Measurements from ENCODE around the gene NEURL1B.

NEURL1B gene

DNA sequence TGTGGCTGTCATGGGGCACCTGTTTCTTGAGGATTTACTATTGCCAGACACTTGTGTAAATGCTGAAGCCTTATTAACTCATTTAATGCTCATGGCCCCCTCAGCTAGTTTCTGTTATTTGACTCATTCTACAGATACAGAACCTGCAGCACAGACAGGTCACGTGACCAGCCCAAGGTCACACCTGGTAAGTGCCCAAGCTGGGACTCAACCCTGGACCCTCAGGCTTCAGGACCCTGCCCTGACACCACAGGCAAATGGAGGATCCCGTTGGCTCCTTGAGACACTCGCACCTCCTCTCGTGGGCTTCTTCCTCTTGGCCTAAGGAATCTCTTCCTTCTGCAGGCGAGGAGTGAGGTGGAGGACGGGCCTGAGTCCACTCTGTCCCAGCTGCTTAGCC lies 10.6 kb upstream of the NEURL1B start:
- TF ChIP-seq CTCF (IDR thresholded peaks at IDR 0.05; ENCODE audit: extremely low read depth, missing control alignments): no peak
- DNase-seq (ENCODE audit: low spot score): no peak

DNA sequence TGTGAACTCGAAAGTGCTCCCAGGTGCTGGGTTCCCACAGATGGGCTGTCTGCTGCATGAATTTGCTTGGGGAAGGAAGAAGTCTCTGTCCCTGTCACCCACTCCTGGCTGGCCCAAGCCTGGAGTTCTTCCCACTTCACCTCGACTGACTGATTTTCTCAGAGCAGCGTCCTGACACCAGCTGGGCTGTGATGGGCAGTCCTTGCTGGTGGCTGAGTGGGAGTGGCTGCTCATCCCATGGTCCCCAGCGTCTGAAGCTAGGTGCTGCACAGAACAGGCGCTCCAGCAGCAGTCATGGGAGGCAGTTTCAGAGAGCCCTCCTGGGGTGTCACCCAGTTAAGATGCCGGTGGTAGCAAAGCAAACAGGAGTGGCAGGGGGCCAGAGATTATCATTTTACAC lies 10.1 kb upstream of the NEURL1B start:
- DNase-seq (ENCODE audit: low spot score): no peak
- no peak for TF ChIP-seq CTCF (IDR thresholded peaks at IDR 0.05; ENCODE audit: extremely low read depth, missing control alignments)

DNA sequence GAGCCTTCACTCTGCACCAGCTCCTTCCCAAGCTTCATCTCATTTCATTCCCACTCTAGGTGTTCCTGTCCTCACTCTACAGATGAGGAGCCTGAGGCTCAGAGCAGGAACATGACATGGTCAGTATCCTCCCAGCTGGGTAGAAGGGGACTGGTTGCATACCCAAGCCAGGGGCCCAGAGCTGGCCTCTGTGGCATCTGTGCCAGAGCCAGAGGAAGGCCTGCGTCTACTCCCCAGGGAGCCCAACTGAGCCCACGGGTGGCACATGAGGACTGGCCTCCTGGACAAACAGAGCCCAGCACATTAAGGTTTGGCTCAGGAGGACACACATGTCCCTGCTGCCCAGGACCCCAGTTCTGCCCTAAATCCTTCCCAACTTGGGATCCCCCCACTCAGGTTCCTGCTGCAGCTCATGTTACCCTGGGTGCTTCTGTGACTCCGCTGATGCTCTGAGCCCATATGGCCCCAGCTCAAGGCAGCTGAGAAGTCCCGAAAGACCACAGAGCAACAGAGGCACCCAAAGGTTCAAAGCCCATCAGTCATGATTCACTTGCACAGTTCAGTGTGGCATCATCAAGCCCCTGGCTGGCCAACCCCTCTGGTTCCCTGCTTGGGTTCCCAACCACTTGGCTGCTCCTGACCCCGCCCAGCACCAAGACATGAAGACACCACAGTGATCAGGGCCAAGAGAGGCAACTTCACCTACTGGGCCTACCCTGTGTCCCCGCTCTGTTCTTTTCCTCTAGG lies 8.5 kb upstream of the NEURL1B start:
- TF ChIP-seq CTCF (IDR thresholded peaks at IDR 0.05; ENCODE audit: extremely low read depth, missing control alignments): no peak
- DNase-seq (ENCODE audit: low spot score): no peak

DNA sequence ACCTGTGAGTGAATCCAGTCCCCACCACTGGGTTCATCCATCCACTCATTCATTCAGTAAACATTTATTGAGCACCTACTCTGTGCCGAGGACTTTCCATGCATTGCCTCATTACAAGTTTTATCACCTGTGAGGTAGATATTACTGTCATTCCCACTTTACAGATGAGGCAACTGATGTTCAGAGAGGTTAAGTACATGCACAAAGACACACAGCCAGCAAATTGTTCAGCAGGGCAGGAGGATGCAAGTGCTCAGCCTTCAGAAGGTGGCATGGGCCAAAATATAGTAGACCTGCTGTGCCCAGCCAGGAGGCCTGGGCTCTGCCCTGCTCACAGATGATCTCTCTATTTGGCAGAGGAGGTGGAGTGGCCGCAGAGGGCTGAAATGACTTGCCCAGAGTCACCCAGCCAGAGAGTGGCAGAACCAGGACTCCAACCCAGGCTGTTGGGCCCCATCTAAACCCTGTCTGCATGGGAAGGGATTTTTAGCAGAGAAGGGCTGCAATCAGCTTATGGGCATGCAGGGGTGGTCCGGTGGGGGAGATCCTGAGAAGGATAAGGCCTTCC lies 7.6 kb upstream of the NEURL1B start:
- DNase-seq (ENCODE audit: low spot score): no peak
- no peak for TF ChIP-seq CTCF (IDR thresholded peaks at IDR 0.05; ENCODE audit: extremely low read depth, missing control alignments)

- TF ChIP-seq CTCF (IDR thresholded peaks at IDR 0.05; ENCODE audit: extremely low read depth, missing control alignments): no peak
- DNase-seq (ENCODE audit: low spot score): no peak
These were observed 6.8 kb upstream of the NEURL1B start for GRCh38 chr5:172634106-172634899.

- no peak for DNase-seq (ENCODE audit: low spot score)
- TF ChIP-seq CTCF (IDR thresholded peaks at IDR 0.05; ENCODE audit: extremely low read depth, missing control alignments): no peak
These were observed 6.0 kb upstream of the NEURL1B start for GRCh38 chr5:172635038-172635437.
